DMS79 treated with DMSO at 0.1 percent for 48 hours (cell line): Measurements from ENCODE around the gene GPATCH4.
"Not testable (repeated sequence)": the region's sequence is repeated elsewhere in the genome, so short reads cannot be mapped to it uniquely, and the experiment has no call there.

Experiments used
- DNase-seq: peaks from one replicate; lab custom pipeline; 2025; lab: John Stamatoyannopoulos, UW

The GPATCH4 gene

DNA sequence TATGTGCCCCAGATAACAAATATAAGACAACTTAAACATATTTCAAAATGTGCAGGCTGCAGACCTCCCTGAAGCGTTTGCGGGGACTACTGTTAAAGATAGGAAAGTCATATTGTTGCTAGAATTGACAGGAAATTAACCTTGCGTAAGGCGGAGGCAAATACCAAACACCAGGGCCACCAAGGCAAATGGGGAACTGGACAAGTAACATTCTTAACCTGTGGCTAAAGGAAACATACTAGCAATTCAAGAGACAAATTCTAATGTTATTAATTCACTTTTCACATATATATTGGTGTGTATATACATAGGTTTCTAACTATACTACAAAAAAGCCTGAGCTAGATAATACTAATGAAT is 24.8 kb upstream of the GPATCH4 start:
- peak; percentile 18 for DNase-seq

DNA sequence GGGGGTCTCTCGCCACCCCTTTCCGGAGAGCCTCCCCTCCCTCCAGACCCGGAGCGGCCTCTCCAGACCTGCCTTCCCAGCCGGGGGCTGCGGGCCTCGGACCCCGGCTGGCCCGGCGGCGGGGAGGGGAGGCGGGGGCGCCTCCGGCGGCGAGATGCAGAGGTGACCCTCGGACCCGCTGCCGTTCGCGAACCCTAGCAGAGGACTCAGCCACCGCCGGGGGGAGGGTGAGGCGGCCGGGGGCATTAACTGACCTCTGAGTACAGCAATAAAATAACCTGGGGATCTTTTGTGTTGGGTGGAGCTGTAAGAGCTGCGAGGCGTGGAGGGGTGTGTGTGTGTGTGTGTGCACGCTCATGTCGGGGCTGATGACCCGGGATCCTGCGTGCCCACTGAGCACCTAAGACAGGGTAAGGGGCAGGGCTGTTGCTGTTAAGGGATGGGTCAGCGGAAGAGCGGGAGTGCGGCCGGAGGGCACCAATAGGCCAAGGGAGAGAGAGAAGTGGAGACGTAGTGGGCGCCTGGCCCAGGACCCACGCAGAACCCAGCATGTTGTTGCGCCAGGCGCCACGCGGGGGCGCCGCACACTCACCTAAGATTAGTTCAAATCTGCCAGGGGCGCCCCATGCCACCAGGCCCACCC is 24.3 kb upstream of the GPATCH4 start:
- DNase-seq: no peak

DNA sequence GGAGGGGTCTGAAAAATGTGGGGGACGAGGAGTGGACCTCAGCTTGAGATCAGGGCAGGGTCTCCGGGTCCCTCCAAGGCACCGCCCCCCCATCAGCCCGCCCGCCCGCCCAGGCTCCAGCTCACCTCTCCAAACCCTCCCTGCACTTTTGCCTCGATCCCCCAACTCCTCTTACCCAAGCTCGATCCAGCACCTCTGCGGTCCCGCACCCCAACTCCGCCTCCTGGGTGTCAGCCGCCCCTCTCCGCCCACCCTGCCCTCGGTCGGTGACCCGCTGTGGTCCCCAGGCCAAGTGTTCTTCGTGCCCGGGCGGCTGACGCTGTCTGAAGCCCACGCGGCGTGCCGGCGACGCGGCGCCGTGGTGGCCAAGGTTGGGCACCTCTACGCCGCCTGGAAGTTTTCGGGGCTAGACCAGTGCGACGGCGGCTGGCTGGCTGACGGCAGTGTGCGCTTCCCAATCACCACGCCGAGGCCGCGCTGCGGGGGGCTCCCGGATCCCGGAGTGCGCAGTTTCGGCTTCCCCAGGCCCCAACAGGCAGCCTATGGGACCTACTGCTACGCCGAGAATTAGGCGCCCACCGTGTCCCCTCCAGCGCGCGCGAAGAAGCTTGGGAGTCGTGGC is 23.6 kb upstream of the GPATCH4 start:
- no peak for DNase-seq

GRCh38 chr1:156623946-156624813 is 22.9 kb upstream of the GPATCH4 start:
- peak; percentile 8 for DNase-seq

DNA sequence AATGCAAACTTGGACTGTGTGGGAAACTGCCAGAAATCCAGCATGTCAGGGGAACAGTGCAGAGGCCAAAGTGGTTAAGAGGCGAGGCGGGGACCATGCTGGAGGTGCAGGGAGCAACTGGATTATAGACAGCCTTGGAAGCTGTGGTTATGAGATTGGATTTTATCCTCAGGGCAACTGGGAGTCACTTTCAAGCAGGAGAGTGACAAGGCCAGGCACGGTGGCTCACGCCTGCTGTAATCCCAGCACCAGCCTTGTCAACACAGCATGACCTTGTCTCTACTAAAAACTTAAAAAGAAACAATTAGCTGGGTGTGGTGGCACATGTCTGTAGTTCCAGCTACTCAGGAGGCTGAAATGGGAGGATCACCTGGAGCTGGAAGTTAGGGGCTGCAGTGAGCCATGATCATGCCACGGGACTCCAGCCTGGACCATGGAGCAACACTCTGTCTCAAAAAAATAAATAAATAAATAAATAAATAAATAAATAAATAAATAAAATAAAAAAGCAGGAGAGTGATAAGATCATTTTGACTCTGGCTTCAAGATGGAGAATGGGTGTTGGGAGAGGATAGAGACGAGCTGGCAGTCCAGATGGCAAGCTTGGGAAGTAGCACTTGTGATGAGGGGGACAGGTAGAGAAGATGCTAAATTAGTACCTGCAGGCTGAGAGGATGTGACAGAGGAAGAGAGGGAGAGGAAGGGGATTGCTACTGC is 21.5 kb upstream of the GPATCH4 start:
- DNase-seq: no peak

- DNase-seq: no peak
Observed at GRCh38 chr1:156619582-156619955, 18.3 kb upstream of the GPATCH4 start.

GRCh38 chr1:156618853-156619581 is 17.7 kb upstream of the GPATCH4 start, which contains the start of gene HAPLN2:
HAPLN2 (plus strand) TSS chr1:156619415; CDS start chr1:156623491, 4,076 bp downstream.
- DNase-seq: no peak

- DNase-seq: no peak
Observed at GRCh38 chr1:156616463-156616862, 15.2 kb upstream of the GPATCH4 start.

- DNase-seq: no peak
Observed at GRCh38 chr1:156615946-156616345, 14.7 kb upstream of the GPATCH4 start.

- no peak for DNase-seq
Observed at GRCh38 chr1:156612666-156613065, 11.4 kb upstream of the GPATCH4 start.

DNA sequence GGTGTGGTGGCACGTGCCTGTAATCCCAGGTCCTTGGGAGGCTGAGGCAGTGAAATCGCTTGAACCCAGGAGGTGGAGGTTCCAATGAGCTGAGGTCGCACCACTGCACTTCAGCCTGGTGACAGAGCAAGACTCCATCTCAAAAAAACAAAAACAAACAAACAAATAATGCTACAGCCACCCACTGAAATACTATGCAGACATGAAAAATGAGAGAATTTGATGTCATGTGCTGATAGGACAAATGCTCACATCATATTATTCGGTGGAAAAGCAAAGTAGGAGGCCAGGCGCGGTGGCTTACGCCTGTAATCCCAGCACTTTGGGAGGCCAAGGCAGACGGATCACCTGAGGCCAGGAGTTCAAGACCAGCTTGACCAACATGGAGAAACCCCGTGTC is 8.8 kb upstream of the GPATCH4 start:
- not testable (repeated sequence) for DNase-seq

- peak; percentile 42 for DNase-seq
Observed at GRCh38 chr1:156608981-156609380, 7.7 kb upstream of the GPATCH4 start.

GRCh38 chr1:156608036-156608674 is 6.9 kb upstream of the GPATCH4 start:
- DNase-seq: peak; percentile 76

DNA sequence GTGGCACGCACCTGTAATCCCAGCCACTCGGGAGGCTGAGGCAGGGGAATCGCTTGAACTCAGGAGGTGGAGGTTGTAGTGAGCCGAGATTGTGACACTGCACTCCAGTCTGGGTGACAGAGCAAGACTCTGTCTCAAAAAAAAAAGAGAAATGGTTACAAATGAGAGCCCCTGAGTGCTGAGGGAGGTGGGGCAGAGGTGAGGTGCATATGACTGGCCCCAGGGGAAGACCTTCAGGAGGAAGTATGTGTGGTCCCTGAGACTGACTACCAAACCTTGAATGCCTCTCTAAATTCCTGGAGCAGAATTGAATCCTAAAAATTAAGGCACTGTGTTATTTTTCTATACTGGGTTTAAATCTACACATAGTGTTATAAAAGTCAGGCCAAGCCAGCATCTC is 6.1 kb upstream of the GPATCH4 start:
- DNase-seq: not testable (repeated sequence)

DNA sequence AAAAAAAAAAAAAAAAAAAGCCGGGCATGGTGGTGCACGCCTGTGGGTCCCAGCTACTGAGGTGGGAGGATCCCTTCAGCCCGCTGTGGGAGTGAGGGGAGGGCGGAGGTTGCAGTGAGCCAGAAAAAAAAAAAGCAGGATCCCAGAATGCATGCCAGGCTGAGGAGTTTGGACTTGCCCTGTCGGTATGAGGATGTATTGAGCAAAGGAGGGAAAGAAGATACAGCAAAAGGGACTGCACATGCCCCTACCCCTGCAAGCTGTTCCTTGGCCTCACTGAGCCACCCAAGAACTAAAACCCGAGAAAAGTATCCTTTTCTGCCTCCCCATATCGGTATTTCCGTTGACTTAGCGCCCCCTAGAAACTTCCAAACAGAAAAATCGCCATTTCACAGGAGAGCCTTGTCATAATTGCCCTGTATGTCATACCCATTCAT is 1.3 kb upstream of the GPATCH4 start:
- DNase-seq: no peak

DNA sequence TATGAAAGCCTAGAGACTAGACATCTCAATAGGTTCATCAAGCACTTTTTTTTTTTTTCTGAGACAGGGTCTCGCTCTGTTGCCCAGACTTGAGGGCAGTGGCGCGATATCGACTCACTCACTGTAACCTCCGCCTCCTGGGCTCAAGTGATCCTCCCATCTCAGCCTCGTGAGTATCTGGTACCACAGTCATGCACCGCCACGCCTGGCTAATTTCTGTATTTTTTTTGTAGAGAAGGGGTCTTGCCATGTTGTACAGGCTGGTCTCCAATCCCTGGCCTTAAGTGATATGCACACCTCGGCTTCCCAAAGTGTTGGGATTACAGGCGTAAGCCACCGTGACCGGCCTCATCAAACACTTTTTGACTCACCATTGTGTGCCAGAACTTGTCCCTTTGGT is 613 bp upstream of the GPATCH4 start:
- no peak for DNase-seq

DNA sequence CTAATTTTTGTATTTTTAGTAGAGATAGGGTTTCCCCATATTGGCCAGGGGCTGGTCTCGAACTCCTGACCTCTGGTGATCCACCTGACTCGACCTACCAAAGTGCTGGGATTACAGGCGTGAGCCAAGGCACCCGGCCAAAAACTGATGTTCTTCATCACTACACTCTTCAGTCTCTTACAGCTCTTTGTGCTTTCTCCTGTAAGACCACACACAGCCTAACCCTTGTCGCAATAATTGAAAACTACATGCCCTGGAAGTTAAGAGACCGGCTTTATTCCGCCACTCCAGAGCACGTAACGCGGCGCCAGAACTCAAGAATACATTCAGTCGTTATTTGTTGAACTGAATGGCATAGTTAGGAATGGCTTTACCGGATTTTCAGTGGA is 552 bp downstream of the GPATCH4 start:
- no peak for DNase-seq

DNA sequence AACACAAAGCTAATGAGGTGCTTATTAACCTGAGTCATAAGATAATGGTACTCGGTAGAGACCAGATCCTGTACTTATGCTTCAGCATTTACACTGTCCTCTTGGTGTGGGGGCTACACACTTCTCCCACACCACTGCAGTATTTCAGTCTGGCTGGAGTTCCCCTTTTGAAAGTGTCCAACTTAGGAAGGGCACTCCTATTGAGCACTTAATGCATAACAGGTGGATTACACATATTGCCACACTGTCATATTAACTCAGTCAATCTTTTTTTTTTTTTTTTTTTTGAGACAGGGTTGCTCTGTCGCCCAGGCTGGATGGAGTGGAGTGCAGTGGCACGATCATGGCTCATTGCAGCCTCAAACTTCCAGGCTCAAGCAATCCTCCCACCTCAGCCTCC is 1.5 kb downstream of the GPATCH4 start:
- DNase-seq: no peak

DNA sequence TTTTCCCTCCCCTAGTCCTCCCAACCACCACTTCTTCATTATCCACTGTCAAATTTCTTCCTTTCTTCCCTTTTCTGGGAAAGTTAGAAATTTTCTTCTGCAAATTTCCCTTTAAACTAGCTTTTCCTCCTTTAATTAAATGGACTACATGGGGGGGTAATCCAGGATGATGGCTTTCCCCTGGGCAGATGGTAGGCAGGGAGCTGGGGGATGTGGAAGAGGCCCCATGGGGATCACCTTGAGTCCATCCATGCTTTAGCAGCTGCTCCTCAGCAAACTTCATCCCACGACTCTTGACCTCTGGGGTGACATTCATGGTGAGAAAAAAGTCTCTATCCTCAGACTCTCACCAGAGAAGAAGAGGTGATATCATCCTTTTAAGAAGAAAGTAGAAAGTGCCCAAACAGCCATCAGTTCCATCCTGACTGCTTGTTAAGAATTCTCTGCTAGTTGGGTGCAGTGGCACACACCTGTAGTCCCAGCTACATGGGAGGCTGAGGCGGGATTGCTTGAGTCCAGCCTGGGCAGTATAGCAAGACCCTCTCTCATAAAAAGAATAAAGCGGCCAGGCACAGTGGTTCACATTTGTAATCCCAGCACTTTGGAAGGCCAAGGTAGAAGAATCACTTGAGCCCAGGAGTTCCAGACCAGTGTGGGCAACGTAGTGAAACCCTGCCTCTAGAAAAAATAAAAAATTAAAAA is 2.4 kb downstream of the GPATCH4 start:
- no peak for DNase-seq

GRCh38 chr1:156598125-156598524 is 3.2 kb downstream of the GPATCH4 start:
- no peak for DNase-seq

GRCh38 chr1:156596426-156596825 is 4.9 kb downstream of the GPATCH4 start:
- DNase-seq: no peak
